ENCODE results near the gene RAB44. TPM values are rescaled to one million over a fixed set of nuclear protein-coding genes. Genes with fewer than 3 reads are reported as not detected.

RAB44 gene
- total and polyA plus RNA-seq, 2 experiments from 2014 or later: not detected

DNA sequence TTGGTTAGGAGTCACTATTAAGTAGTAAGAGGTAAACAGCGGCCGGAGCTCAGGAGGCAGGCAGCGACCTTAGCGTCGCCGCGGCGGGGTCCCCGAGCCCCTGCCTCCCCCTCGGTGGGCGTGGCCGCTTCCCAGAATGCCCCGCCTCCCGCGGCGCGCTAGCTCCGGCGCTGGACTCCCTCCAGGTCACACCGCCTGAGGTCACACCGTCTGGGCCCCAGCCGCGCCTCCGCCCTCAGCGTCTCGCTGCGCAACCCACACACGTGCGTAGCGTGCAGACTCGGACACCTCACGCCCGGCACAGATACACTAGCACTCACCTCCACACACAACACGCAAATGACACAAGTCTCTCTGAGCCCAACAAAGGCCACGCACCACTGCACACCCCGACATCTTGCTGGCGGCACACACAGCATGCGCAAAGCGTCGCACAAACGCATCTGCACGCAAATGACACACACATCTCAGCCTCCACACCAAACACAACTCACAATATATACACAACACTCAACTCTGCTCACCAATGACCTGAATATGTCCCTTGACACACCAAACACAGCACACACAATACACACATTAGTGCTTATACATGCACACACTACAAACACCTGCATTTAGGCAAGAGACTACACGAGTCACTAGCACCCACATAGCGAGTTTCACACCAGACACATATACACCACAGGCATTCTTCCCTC is 36.7 kb upstream of the RAB44 start:
- H3K27ac ChIP-seq: no peak overlapping the region
- peaks cover 20% of the 10 kb centered on the region for H3K4me1 ChIP-seq (ENCODE audit: low read depth)
- H3K9me3 ChIP-seq (ENCODE audit: low read depth): no peaks in the 10 kb centered on the region
- DNase-seq (ENCODE audit: low read depth in 1 of 2, low spot score in 1 of 2): peak; percentile 36 to 61
- H3K4me3 ChIP-seq: no peak overlapping the region
- no peak for TF ChIP-seq CTCF (IDR thresholded peaks at IDR 0.05; ENCODE audit: low read depth, low read length)
- no peaks in the 10 kb centered on the region for H3K36me3 ChIP-seq
- no peaks in the 10 kb centered on the region for H3K27me3 ChIP-seq

- Histone ChIP-seq H3K4me3 (no peak overlapping the region), H3K36me3 (no peaks in the 10 kb centered on the region), H3K27ac (no peak overlapping the region), H3K4me1 (ENCODE audit: low read depth) (peaks cover 26% of the 10 kb centered on the region), H3K9me3 (ENCODE audit: low read depth) (no peaks in the 10 kb centered on the region), H3K27me3 (no peaks in the 10 kb centered on the region)
- no peak for DNase-seq (ENCODE audit: low read depth in 1 of 2, low spot score in 1 of 2)
- TF ChIP-seq CTCF (IDR thresholded peaks at IDR 0.05; ENCODE audit: low read depth, low read length): no peak
These were observed 35.2 kb upstream of the RAB44 start for GRCh38 chr6:36662380-36662779.

DNA sequence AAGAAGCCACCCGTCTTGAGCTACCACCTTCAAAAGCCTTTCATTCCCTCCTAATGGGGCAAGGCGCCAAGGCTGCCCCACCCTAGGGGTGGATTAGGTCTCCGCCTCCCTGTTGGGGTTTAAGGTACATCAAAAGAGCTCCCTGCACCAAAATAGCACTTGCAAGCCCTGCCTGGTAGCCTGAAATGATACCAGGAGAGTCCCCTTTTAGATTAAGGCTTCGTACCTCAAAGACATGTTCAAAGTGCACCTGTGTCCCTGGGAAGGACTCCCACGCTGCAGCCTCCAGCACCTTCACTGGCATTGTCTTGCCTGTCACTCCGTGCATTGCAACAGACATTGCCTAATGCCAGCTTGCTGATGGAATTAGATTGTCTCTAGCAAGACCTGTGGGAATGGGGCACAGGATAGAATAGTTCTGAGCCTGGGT is 34.8 kb upstream of the RAB44 start:
- DNase-seq (ENCODE audit: low read depth in 1 of 2, low spot score in 1 of 2): no peak
- H3K27ac ChIP-seq: no peak overlapping the region

GRCh38 chr6:36663504-36664446 is 33.9 kb upstream of the RAB44 start:
- no peak for TF ChIP-seq CTCF (IDR thresholded peaks at IDR 0.05; ENCODE audit: low read depth, low read length)
- H3K4me1 ChIP-seq (ENCODE audit: low read depth): peaks cover 22% of the 10 kb centered on the region
- no peaks in the 10 kb centered on the region for H3K36me3 ChIP-seq
- H3K4me3 ChIP-seq: no peak overlapping the region
- H3K27me3 ChIP-seq: no peaks in the 10 kb centered on the region
- no peak overlapping the region for H3K27ac ChIP-seq
- H3K9me3 ChIP-seq (ENCODE audit: low read depth): no peaks in the 10 kb centered on the region
- no peak for DNase-seq (ENCODE audit: low read depth in 1 of 2, low spot score in 1 of 2)

More for the DNA sequence above, 34.8 kb upstream of the RAB44 start:
- Histone ChIP-seq H3K9me3 (ENCODE audit: low read depth) (no peaks in the 10 kb centered on the region), H3K4me1 (ENCODE audit: low read depth) (peaks cover 24% of the 10 kb centered on the region), H3K4me3 (no peak overlapping the region), H3K36me3 (no peaks in the 10 kb centered on the region), H3K27me3 (no peaks in the 10 kb centered on the region)
- TF ChIP-seq CTCF (IDR thresholded peaks at IDR 0.05; ENCODE audit: low read depth, low read length): no peak

DNA sequence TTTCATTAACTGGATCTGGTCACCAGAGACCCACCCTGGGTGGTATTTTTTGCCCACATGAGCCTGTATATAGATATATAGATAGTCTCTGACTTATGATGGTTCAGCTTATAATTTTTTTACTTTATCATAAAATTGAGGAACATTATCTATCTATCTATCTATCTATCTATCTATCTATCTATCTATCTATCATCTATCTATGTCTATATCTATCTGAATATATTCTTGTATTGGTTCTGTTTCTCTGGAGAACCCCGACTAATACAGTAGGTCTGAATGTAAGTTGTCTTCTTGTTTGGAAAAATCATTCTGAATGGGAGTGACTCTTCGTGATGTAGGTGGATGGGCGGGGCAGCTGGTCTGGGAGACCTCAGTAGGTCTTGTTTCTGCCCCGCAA is 32.4 kb upstream of the RAB44 start:
- no peak for DNase-seq (ENCODE audit: low read depth in 1 of 2, low spot score in 1 of 2)
- no peak for TF ChIP-seq CTCF (IDR thresholded peaks at IDR 0.05; ENCODE audit: low read depth, low read length)
- Histone ChIP-seq H3K4me1 (ENCODE audit: low read depth) (peaks cover 22% of the 10 kb centered on the region), H3K9me3 (ENCODE audit: low read depth) (no peaks in the 10 kb centered on the region), H3K27me3 (no peaks in the 10 kb centered on the region), H3K4me3 (no peak overlapping the region), H3K36me3 (no peaks in the 10 kb centered on the region), H3K27ac (no peak overlapping the region)
